ENCODE measurements around the gene SPPL2B.

GRCh38 chr19:2289714-2290435, 38.6 kb upstream of the SPPL2B start:
- no peak for TF ChIP-seq CTCF (IDR thresholded peaks at IDR 0.05)
- TF ChIP-seq POLR2A (IDR thresholded peaks at IDR 0.05), result no peak

Measured in body of pancreas (tissue), 4 donors.